T-helper 2 cell (primary cell): Measurements from ENCODE around the gene SACM1L.

Source experiments
- DNase-seq, 5 experiments: peaks; one replicate each; pipeline versions ENCODE4 v3.0.0 to v3.0.0-alpha.2; 2012 to 2022

SACM1L gene

GRCh38 chr3:45772341-45773035, 83.3 kb downstream of the SACM1L start:
- DNase-seq = peak in 2 of 5 experiments; percentile 26 to 62

- DNase-seq = no peak
Observed at GRCh38 chr3:45773072-45773471, 83.9 kb downstream of the SACM1L start.

GRCh38 chr3:45773714-45774449, 84.7 kb downstream of the SACM1L start:
- no peak for DNase-seq

GRCh38 chr3:45774581-45775521, 85.7 kb downstream of the SACM1L start:
- DNase-seq = no peak

- DNase-seq = no peak
Observed at GRCh38 chr3:45775571-45776300, 86.5 kb downstream of the SACM1L start.

GRCh38 chr3:45776301-45776595, 87.1 kb downstream of the SACM1L start:
- DNase-seq = no peak

- no peak for DNase-seq
Observed at GRCh38 chr3:45776611-45777010, 87.4 kb downstream of the SACM1L start.

- no peak for DNase-seq
Observed at GRCh38 chr3:45777111-45777745, 88.0 kb downstream of the SACM1L start.

GRCh38 chr3:45777746-45778386, 88.7 kb downstream of the SACM1L start:
- no peak for DNase-seq

- no peak for DNase-seq
Observed at GRCh38 chr3:45778761-45779201, 89.6 kb downstream of the SACM1L start.

- no peak for DNase-seq
Observed at GRCh38 chr3:45779746-45780735, 90.8 kb downstream of the SACM1L start.

- DNase-seq = no peak
Observed at GRCh38 chr3:45781271-45781670, 92.1 kb downstream of the SACM1L start.

- DNase-seq = no peak
Observed at GRCh38 chr3:45781841-45782240, 92.6 kb downstream of the SACM1L start.

GRCh38 chr3:45782381-45782780, 93.2 kb downstream of the SACM1L start:
- DNase-seq = no peak

- no peak for DNase-seq
Observed at GRCh38 chr3:45783667-45784066, 94.5 kb downstream of the SACM1L start.

GRCh38 chr3:45785605-45786150, 96.5 kb downstream of the SACM1L start:
- no peak for DNase-seq

GRCh38 chr3:45786801-45787495, 97.8 kb downstream of the SACM1L start:
- DNase-seq = no peak

- DNase-seq = no peak
Observed at GRCh38 chr3:45787551-45787950, 98.4 kb downstream of the SACM1L start.

- no peak for DNase-seq
Observed at GRCh38 chr3:45789235-45789812, 100.1 kb downstream of the SACM1L start.
